GM12878 (cell line): ENCODE results near the gene HAGHL. TPM values are rescaled to one million over a fixed set of nuclear protein-coding genes. Genes with fewer than 3 reads are reported as not detected.
A peak's percentile ranks its signal among the peaks of the same experiment; 100 is the strongest.

ENCODE experiments used
- MEF2B ChIP-seq: fragments of 450-650 bp; IDR thresholded peaks from 2 replicates; pipeline ENCODE4 v1.6.1; 2018; ENCODE audit warnings: mild to moderate bottlenecking, moderate library complexity; ENCODE audit not compliant: partially characterized antibody, poor library complexity, severe bottlenecking
- MXI1 ChIP-seq: fragments of 150-350 bp; IDR thresholded peaks from 2 replicates; pipeline ENCODE4 v1.6.1; 2011; ENCODE audit warnings: low read depth, mild to moderate bottlenecking, inconsistent platforms, low read length, improper control_type of control experiment
- POLR2A ChIP-seq: IDR thresholded peaks from 2 replicates; pipeline ENCODE4 v1.6.1; 2011; ENCODE audit warnings: low read depth, mild to moderate bottlenecking, low read length
- SIN3A ChIP-seq: IDR thresholded peaks from 2 replicates; pipeline ENCODE4 v1.6.1; 2012; ENCODE audit warnings: low read depth, low read length, improper control_type of control experiment
- SMARCA5 ChIP-seq: fragments of 450-650 bp; IDR thresholded peaks from 2 replicates; pipeline ENCODE4 v1.6.1; 2017; ENCODE audit warnings: mild to moderate bottlenecking
- SP1 ChIP-seq: IDR thresholded peaks from one replicate; pipeline ENCODE4 v1.6.1; 2011; ENCODE audit warnings: low read depth, low read length
- STAT3 ChIP-seq: IDR thresholded peaks from 2 replicates; pipeline ENCODE4 v1.6.1; 2011; ENCODE audit warnings: low read depth, low read length, improper control_type of control experiment
- TCF12 ChIP-seq: IDR thresholded peaks from 2 replicates; pipeline ENCODE4 v1.6.1; 2011; ENCODE audit warnings: low read depth, mild to moderate bottlenecking, low read length
- TCF3 ChIP-seq: IDR thresholded peaks from 2 replicates; pipeline ENCODE4 v1.6.1; 2012; ENCODE audit warnings: low read depth, mild to moderate bottlenecking, low read length, borderline replicate concordance; ENCODE audit not compliant: insufficient read depth
- YY1 ChIP-seq: IDR thresholded peaks from 2 replicates; pipeline ENCODE4 v1.6.1; 2011; ENCODE audit warnings: low read depth, mild to moderate bottlenecking, low read length
- polyA plus RNA-seq, 11 experiments: library from polyadenylated mRNA; depleted of rRNA in 4 of 11; unstranded in 6 of 11; stranded (reverse) in 5 of 11; fragments of >200 nt; fragmentation: Nextera tagmentation in 4 of 11; fragmentation: Illumina TruSeq in 1 of 11; extraction: Ambion mirVana in 4 of 11; extraction: Trizol in 1 of 11; gene quantifications; 1 replicate in 1 of 11; 2 replicates in 10 of 11; pipeline versions ENCODE4 v1.2.1 to v1.2.3, GENCODE V29; 2011 to 2016; ENCODE audit warnings: inconsistent platforms in 2 of 11, missing spikeins in 2 of 11, low read depth in 1 of 11
- total RNA-seq, 4 experiments: library from RNA; depleted of rRNA in 3 of 4; stranded (reverse); fragments of >200 nt in 3 of 4; fragmentation: Illumina TruSeq in 1 of 4; extraction: Trizol in 1 of 4; gene quantifications; 2 replicates each; pipeline versions ENCODE4 v1.2.1 to v1.2.3, GENCODE V29; 2013 to 2021
- TF ChIP-seq, protein P1 (sequence below): fragments of 450-650 bp; IDR thresholded peaks from 2 replicates; pipeline ENCODE4 v1.6.1; 2017; ENCODE audit warnings: mild to moderate bottlenecking, moderate library complexity
- TF ChIP-seq, protein P2 (sequence below): fragments of 450-650 bp; IDR thresholded peaks from 2 replicates; pipeline ENCODE4 v1.6.1; 2016; ENCODE audit warnings: mild to moderate bottlenecking
- TF ChIP-seq, protein P3 (sequence below): fragments of 450-650 bp; IDR thresholded peaks from 2 replicates; pipeline ENCODE4 v1.6.1; 2017; ENCODE audit warnings: borderline replicate concordance
- TF ChIP-seq, protein P4 (sequence below): fragments of 450-650 bp; conservative IDR thresholded peaks from 2 replicates; pipeline ENCODE4 v1.6.1; 2017; ENCODE audit warnings: mild to moderate bottlenecking, moderate library complexity

The HAGHL gene
- total and polyA plus RNA-seq, 10 of the 15 experiments (the other 5 are each of a cell fraction or from before 2014, with no cell fraction given), result 0.23 to 44.6 (median 16.4) TPM

DNA sequence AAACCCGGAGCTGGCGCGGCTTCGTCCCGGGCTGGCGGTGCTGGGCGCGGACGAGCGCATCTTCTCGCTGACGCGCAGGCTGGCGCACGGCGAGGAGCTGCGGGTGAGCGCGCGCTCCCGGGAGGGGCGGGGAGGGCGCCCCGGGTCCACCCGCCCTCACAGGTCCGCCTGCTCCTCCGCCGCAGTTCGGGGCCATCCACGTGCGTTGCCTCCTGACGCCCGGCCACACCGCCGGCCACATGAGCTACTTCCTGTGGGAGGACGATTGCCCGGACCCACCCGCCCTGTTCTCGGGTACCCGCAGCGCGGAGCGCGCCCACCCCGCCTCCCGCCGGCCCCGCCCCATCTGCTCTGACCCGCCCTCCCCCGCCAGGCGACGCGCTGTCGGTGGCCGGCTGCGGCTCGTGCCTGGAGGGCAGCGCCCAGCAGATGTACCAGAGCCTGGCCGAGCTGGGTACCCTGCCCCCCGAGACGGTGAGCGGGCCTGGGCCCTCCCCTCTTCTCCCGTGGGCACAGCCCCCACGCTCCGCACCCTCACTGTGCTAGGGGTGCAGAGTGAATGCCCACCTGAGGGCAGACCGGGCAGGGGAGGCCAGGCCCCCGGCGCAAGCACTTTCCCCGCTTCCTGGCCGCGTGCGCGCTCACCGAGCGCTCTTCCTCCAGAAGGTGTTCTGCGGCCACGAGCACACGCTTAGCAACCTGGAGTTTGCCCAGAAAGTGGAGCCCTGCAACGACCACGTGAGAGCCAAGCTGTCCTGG lies 1.4 kb downstream of the HAGHL start (continued):
- TF ChIP-seq, protein P1, sequence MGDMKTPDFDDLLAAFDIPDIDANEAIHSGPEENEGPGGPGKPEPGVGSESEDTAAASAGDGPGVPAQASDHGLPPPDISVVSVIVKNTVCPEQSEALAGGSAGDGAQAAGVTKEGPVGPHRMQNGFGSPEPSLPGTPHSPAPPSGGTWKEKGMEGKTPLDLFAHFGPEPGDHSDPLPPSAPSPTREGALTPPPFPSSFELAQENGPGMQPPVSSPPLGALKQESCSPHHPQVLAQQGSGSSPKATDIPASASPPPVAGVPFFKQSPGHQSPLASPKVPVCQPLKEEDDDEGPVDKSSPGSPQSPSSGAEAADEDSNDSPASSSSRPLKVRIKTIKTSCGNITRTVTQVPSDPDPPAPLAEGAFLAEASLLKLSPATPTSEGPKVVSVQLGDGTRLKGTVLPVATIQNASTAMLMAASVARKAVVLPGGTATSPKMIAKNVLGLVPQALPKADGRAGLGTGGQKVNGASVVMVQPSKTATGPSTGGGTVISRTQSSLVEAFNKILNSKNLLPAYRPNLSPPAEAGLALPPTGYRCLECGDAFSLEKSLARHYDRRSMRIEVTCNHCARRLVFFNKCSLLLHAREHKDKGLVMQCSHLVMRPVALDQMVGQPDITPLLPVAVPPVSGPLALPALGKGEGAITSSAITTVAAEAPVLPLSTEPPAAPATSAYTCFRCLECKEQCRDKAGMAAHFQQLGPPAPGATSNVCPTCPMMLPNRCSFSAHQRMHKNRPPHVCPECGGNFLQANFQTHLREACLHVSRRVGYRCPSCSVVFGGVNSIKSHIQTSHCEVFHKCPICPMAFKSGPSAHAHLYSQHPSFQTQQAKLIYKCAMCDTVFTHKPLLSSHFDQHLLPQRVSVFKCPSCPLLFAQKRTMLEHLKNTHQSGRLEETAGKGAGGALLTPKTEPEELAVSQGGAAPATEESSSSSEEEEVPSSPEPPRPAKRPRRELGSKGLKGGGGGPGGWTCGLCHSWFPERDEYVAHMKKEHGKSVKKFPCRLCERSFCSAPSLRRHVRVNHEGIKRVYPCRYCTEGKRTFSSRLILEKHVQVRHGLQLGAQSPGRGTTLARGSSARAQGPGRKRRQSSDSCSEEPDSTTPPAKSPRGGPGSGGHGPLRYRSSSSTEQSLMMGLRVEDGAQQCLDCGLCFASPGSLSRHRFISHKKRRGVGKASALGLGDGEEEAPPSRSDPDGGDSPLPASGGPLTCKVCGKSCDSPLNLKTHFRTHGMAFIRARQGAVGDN, result peak; percentile 60; the same call in 1 of the 2 replicates
- TF ChIP-seq MEF2B (peak; percentile 29), SIN3A (0 out of 2 replicates have a peak, but pooled peaks have one; percentile 45), STAT3 (no peak), SP1 (no peak), SMARCA5 (peak; percentile 64; the same call in 1 of the 2 replicates), MXI1 (peak; percentile 95), POLR2A (no peak), YY1 (no peak), TCF3 (0 out of 2 replicates have a peak, but pooled peaks have one; percentile 16), TCF12 (no peak)
- TF ChIP-seq, protein P2, sequence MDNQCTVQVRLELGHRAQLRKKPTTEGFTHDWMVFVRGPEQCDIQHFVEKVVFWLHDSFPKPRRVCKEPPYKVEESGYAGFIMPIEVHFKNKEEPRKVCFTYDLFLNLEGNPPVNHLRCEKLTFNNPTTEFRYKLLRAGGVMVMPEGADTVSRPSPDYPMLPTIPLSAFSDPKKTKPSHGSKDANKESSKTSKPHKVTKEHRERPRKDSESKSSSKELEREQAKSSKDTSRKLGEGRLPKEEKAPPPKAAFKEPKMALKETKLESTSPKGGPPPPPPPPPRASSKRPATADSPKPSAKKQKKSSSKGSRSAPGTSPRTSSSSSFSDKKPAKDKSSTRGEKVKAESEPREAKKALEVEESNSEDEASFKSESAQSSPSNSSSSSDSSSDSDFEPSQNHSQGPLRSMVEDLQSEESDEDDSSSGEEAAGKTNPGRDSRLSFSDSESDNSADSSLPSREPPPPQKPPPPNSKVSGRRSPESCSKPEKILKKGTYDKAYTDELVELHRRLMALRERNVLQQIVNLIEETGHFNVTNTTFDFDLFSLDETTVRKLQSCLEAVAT, result no peak
- TF ChIP-seq, protein P3, sequence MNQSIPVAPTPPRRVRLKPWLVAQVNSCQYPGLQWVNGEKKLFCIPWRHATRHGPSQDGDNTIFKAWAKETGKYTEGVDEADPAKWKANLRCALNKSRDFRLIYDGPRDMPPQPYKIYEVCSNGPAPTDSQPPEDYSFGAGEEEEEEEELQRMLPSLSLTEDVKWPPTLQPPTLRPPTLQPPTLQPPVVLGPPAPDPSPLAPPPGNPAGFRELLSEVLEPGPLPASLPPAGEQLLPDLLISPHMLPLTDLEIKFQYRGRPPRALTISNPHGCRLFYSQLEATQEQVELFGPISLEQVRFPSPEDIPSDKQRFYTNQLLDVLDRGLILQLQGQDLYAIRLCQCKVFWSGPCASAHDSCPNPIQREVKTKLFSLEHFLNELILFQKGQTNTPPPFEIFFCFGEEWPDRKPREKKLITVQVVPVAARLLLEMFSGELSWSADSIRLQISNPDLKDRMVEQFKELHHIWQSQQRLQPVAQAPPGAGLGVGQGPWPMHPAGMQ, result no peak
- TF ChIP-seq, protein P4, sequence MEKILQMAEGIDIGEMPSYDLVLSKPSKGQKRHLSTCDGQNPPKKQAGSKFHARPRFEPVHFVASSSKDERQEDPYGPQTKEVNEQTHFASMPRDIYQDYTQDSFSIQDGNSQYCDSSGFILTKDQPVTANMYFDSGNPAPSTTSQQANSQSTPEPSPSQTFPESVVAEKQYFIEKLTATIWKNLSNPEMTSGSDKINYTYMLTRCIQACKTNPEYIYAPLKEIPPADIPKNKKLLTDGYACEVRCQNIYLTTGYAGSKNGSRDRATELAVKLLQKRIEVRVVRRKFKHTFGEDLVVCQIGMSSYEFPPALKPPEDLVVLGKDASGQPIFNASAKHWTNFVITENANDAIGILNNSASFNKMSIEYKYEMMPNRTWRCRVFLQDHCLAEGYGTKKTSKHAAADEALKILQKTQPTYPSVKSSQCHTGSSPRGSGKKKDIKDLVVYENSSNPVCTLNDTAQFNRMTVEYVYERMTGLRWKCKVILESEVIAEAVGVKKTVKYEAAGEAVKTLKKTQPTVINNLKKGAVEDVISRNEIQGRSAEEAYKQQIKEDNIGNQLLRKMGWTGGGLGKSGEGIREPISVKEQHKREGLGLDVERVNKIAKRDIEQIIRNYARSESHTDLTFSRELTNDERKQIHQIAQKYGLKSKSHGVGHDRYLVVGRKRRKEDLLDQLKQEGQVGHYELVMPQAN, result no peak; the same call in 1 of the 2 replicates
- TF ChIP-seq, all 136 proteins: peak for 14
